Suprapubic skin (tissue), 4 donors: ENCODE results near the gene DNAH11. TPM values are rescaled to one million over a fixed set of nuclear protein-coding genes. Genes with fewer than 3 reads are reported as not detected.

Source experiments
- DNase-seq, 2 donors: peaks; one replicate each; pipeline ENCODE4 v3.0.0-alpha.2; 2019; ENCODE audit warnings: low spot score in 2 of 2
- H3K27ac ChIP-seq: fragments of 200-600 bp; sonication (generic); one replicate; pipeline ENCODE4 v1.5.1; 2019
- H3K27me3 ChIP-seq: fragments of 200-600 bp; sonication (generic); one replicate; pipeline ENCODE4 v1.5.1; 2019
- H3K36me3 ChIP-seq: fragments of 200-600 bp; sonication (generic); one replicate; pipeline ENCODE4 v1.5.1; 2019
- H3K4me1 ChIP-seq: fragments of 200-600 bp; sonication (generic); one replicate; pipeline ENCODE4 v1.5.1; 2019
- H3K4me3 ChIP-seq: fragments of 200-600 bp; sonication (generic); one replicate; pipeline ENCODE4 v1.5.1; 2019; ENCODE audit warnings: mild to moderate bottlenecking
- H3K9me3 ChIP-seq: fragments of 200-600 bp; sonication (generic); one replicate; pipeline ENCODE4 v1.5.1; 2019
- CTCF ChIP-seq, 2 donors: fragments of 200-600 bp in 1 of 2; fragments of 450-650 bp in 1 of 2; sonication (generic) in 1 of 2; IDR thresholded peaks; one replicate each; pipeline ENCODE4 v1.5.1; 2016 to 2019; ENCODE audit warnings: antibody characterized with exemption in 2 of 2, mild to moderate bottlenecking in 1 of 2, moderate library complexity in 1 of 2
- EP300 ChIP-seq: sonication (generic); formaldehyde crosslinking; IDR thresholded peaks from one replicate; pipeline ENCODE4 v1.6.1; 2017; ENCODE audit warnings: antibody characterized with exemption
- POLR2A ChIP-seq, 2 donors: fragments of 450-650 bp; IDR thresholded peaks; one replicate each; pipeline ENCODE4 v1.6.1; 2017; ENCODE audit warnings: antibody characterized with exemption in 2 of 2, mild to moderate bottlenecking in 2 of 2, moderate library complexity in 2 of 2
- POLR2AphosphoS5 ChIP-seq, 3 donors: sonication (generic); formaldehyde crosslinking; IDR thresholded peaks; one replicate each; pipeline ENCODE4 v1.6.1; 2017; ENCODE audit warnings: antibody characterized with exemption in 3 of 3
- WGBS: methylation state at CpG from one replicate; pipeline ENCODE4 v1.1.5; 2018; 5-methylcytosine and 5-hydroxymethylcytosine counted together
- total RNA-seq, 4 donors: library from RNA; depleted of rRNA; stranded (reverse); fragments of >200 nt; gene quantifications; one replicate each; pipeline ENCODE4 v1.1.0, GENCODE V29; 2016

The DNAH11 gene
- total RNA-seq, 4 donors from 2014 or later, result 0.57 to 48.3 (median 1.8) TPM

DNA sequence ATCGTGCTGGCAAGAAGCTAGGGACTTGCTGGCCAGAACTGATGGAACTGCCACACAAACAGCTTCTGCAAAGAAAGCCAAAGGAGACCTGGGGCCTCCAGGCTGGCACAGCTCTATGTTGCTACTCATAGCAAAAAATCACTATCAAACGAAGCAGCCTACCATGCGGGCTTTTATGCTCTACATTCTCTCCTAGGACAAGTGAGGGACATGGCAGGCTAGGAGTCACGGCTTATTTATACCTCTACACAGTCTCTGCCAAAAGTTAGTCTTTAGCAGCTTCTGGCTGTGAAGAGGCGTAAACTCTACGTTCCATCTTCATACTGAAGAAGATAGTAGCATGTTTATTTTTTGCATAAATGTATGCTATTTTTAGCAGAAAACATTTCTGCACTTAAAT is 367.4 kb downstream of the DNAH11 start:
- no peaks in the 10 kb centered on the region for H3K27me3 ChIP-seq
- DNase-seq, result no peak
- H3K36me3 ChIP-seq, result peaks cover 42% of the 10 kb centered on the region
- TF ChIP-seq POLR2A (IDR thresholded peaks at IDR 0.05), result no peak
- no peak for TF ChIP-seq POLR2AphosphoS5 (IDR thresholded peaks at IDR 0.05)
- TF ChIP-seq CTCF (IDR thresholded peaks at IDR 0.05), result no peak
- no peak for TF ChIP-seq EP300
- H3K4me3 ChIP-seq, result no peak overlapping the region
- H3K9me3 ChIP-seq, result no peaks in the 10 kb centered on the region
- H3K4me1 ChIP-seq, result peaks cover 17% of the 10 kb centered on the region
- no peak overlapping the region for H3K27ac ChIP-seq
- 70% methylated on average over 6 of the region's 6 CpGs for WGBS

- peaks cover 17% of the 10 kb centered on the region for H3K4me1 ChIP-seq
- H3K9me3 ChIP-seq, result no peaks in the 10 kb centered on the region
- H3K27ac ChIP-seq, result no peak overlapping the region
- WGBS, result 69% methylated on average over 8 of the region's 8 CpGs
- no peaks in the 10 kb centered on the region for H3K27me3 ChIP-seq
- no peak overlapping the region for H3K4me3 ChIP-seq
- H3K36me3 ChIP-seq, result peaks cover 31% of the 10 kb centered on the region
- no peak for TF ChIP-seq POLR2A (IDR thresholded peaks at IDR 0.05)
- TF ChIP-seq POLR2AphosphoS5 (IDR thresholded peaks at IDR 0.05), result no peak
- no peak for TF ChIP-seq EP300
- TF ChIP-seq CTCF (IDR thresholded peaks at IDR 0.05), result no peak
- DNase-seq, result no peak
These were observed 368.6 kb downstream of the DNAH11 start for GRCh38 chr7:21911341-21911875.

GRCh38 chr7:21912305-21912704 is 369.5 kb downstream of the DNAH11 start:
- DNase-seq, result no peak
- no peaks in the 10 kb centered on the region for H3K9me3 ChIP-seq
- no peaks in the 10 kb centered on the region for H3K27me3 ChIP-seq
- no peak overlapping the region for H3K27ac ChIP-seq
- peaks cover 17% of the 10 kb centered on the region for H3K4me1 ChIP-seq
- TF ChIP-seq POLR2A (IDR thresholded peaks at IDR 0.05), result no peak
- TF ChIP-seq POLR2AphosphoS5 (IDR thresholded peaks at IDR 0.05), result no peak
- no peak overlapping the region for H3K4me3 ChIP-seq
- peaks cover 29% of the 10 kb centered on the region for H3K36me3 ChIP-seq
- 39% methylated on average over 7 of the region's 7 CpGs for WGBS

- no peak overlapping the region for H3K4me3 ChIP-seq
- peaks cover 22% of the 10 kb centered on the region for H3K36me3 ChIP-seq
- WGBS, result 77% methylated on average over 8 of the region's 8 CpGs
- H3K9me3 ChIP-seq, result no peaks in the 10 kb centered on the region
- no peak for DNase-seq
- H3K4me1 ChIP-seq, result peaks cover 17% of the 10 kb centered on the region
- H3K27me3 ChIP-seq, result no peaks in the 10 kb centered on the region
- no peak for TF ChIP-seq POLR2A (IDR thresholded peaks at IDR 0.05)
- no peak for TF ChIP-seq EP300
- TF ChIP-seq POLR2AphosphoS5 (IDR thresholded peaks at IDR 0.05), result no peak
- no peak for TF ChIP-seq CTCF (IDR thresholded peaks at IDR 0.05)
- no peak overlapping the region for H3K27ac ChIP-seq
These were observed 370.3 kb downstream of the DNAH11 start for GRCh38 chr7:21912931-21913780.

DNA sequence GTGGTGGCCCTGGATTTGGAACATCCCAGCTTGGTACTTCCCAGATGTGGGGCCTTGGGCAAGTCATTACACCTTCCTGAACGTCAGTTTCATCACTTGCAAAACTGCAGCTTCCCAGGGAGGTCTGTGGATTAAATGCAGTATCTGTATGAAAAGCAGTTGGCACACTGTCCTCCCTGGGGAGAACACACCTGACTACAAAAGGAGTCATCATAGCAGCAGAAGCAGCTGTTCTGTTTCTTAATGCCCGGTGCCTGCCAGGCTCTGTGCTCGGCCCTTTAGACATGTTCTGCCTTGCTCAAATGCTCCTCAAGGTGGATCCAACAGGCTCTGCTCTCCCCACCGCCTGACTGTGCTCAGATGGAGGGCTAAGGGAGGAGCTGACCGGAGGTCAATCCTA is 371.8 kb downstream of the DNAH11 start:
- TF ChIP-seq POLR2A (IDR thresholded peaks at IDR 0.05), result no peak
- TF ChIP-seq POLR2AphosphoS5 (IDR thresholded peaks at IDR 0.05), result no peak
- no peak for TF ChIP-seq EP300
- TF ChIP-seq CTCF (IDR thresholded peaks at IDR 0.05), result no peak
- WGBS, result 66% methylated on average over 5 of the region's 5 CpGs
- Histone ChIP-seq H3K9me3 (no peaks in the 10 kb centered on the region), H3K4me1 (peaks cover 17% of the 10 kb centered on the region), H3K27ac (no peak overlapping the region), H3K36me3 (peaks cover 11% of the 10 kb centered on the region), H3K27me3 (no peaks in the 10 kb centered on the region), H3K4me3 (no peak overlapping the region)
- no peak for DNase-seq
